ENCODE data around the gene NAT8L. TPM values are rescaled to one million over a fixed set of nuclear protein-coding genes. Genes with fewer than 3 reads are reported as not detected.

Gene NAT8L
- total RNA-seq, 1 experiment from 2014 or later = 1.6 TPM

DNA sequence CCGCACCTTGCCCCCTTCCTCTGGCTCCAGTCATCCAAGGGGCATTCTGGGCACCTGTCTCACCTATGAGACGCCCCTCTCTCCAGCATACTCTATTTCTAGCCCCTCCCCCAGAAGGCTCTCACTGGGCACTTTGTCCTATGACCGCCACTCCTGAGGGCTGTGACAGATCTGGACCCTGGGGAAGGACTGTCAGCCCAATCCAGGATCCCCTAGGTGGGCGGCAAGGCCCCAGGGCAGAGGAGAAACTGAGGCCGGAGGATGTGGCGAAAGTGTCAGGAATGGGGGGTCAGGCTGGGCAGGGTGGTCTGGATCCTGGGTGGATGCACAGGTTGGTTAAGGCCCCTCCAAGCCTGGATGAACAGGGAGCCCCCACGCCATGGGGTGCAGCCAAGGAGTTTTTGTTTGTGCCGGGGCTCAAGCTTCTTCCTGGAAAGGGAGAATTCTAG is 16.2 kb upstream of the NAT8L start:
- Histone ChIP-seq H4K20me1 (ENCODE audit: low read length) (no peaks in the 10 kb centered on the region), H3F3A (ENCODE audit: low read length, unreplicated experiment) (no peaks in the 10 kb centered on the region), H3K79me2 (ENCODE audit: low read length) (peaks cover 4% of the 10 kb centered on the region; the same call in 1 of the 2 replicates), H3K4me1 (ENCODE audit: insufficient read depth, low read length) (peaks cover 7% of the 10 kb centered on the region; the same call in 1 of the 2 replicates), H3K36me3 (ENCODE audit: low read depth, low read length) (no peaks in the 10 kb centered on the region), H3K27ac (ENCODE audit: low read length) (no peak overlapping the region), H3K27me3 (ENCODE audit: low read length) (no peaks in the 10 kb centered on the region), H3K9ac (ENCODE audit: low read length) (no peak overlapping the region), H3K4me2 (ENCODE audit: low read length) (peak overlapping the region; percentile 74), H2AFZ (ENCODE audit: low read length) (no peak overlapping the region), H3K4me3 (ENCODE audit: low read length) (peak overlapping the region; percentile 63), H3K9me2 (replicated peaks; ENCODE audit: low read length) (no peaks in the 10 kb centered on the region), H3K9me3 (ENCODE audit: low read length) (no peaks in the 10 kb centered on the region)
- POLR2A ChIA-PET (ENCODE audit: unreplicated experiment) = interaction anchor here (0.5 kb wide), 1 partner anchor 42 kb away, joined by 3 read pairs; no protein-coding TSS in a partner anchor
- BruUV-seq (replicated peaks) = no TSS peak
- intact Hi-C loops (cut with micrococcal nuclease) = no loop called here
- TF ChIP-seq EZH2phosphoT487 (IDR thresholded peaks at IDR 0.05; ENCODE audit: borderline replicate concordance, low read length) = no peak
- ATAC-seq (no peak), DNase-seq (no peak)
- CTCF ChIA-PET = no interaction called here

DNA sequence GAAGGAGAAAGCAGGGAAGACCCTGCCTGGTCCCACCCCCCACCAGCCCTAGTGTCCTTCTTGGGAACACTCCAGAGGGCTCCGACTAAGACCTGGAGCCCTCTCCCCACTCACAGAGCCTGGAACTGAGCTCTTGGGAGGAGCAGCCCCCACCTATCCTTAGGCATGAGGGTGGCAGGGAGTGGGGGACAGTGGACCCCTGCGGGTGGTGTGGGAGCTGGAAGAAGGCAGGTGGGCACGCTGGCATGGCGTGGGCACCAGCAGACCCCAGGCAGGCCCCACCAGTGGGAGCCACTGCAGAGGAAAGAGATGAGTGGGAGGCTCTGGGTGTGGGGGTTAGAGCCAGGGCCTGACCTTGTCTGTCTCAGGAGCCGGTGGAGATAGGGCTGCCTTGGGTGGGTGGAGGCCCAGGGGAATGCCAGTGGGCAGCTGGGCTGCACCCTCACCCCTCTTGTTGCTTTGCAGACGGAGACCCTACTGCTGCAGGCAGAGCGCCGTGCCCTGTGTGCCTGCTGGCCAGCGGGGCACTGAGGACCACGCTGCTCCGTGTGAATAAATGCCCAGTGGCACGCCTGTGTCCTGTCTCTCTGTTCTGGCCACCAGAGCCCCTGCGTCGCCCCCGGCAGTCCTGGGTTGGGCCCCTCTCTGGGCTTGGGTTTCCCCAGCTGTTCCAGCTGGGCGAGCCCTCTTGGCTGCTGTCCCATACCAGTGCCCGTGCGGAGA is 15.6 kb upstream of the NAT8L start:
- no TSS peak for BruUV-seq (replicated peaks)
- intact Hi-C loops (cut with micrococcal nuclease) = no loop called here

DNA sequence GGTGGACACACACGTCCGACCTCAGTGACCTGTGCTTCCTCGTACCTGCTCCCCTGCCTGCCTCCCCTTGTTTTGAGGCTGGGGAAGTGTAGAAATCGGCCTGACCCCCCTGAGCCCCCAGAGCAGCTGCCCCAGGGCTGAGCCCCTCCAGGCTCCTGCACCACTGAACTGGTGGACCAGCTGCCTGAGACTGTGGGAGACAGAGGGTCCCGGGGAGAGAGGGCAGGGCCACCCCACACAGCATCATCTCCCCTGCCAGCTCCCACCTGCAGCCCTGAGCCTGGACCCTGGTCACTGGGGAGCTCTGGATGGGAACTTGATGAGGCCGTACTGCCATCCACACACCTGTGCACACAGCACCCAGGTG is 15.0 kb upstream of the NAT8L start:
- Histone ChIP-seq H3K79me2 (ENCODE audit: low read length) (peaks cover 4% of the 10 kb centered on the region; the same call in 1 of the 2 replicates), H3K4me3 (ENCODE audit: low read length) (no peak overlapping the region), H3F3A (ENCODE audit: low read length, unreplicated experiment) (no peaks in the 10 kb centered on the region), H4K20me1 (ENCODE audit: low read length) (no peaks in the 10 kb centered on the region), H3K4me2 (ENCODE audit: low read length) (no peak overlapping the region), H3K36me3 (ENCODE audit: low read depth, low read length) (no peaks in the 10 kb centered on the region), H3K9me2 (replicated peaks; ENCODE audit: low read length) (no peaks in the 10 kb centered on the region), H3K4me1 (ENCODE audit: insufficient read depth, low read length) (peaks cover 7% of the 10 kb centered on the region; the same call in 1 of the 2 replicates), H3K27ac (ENCODE audit: low read length) (no peak overlapping the region), H3K27me3 (ENCODE audit: low read length) (no peaks in the 10 kb centered on the region), H3K9me3 (ENCODE audit: low read length) (no peaks in the 10 kb centered on the region), H2AFZ (ENCODE audit: low read length) (no peak overlapping the region), H3K9ac (ENCODE audit: low read length) (no peak overlapping the region)
- ATAC-seq (no peak), DNase-seq (no peak)
- no TSS peak for BruUV-seq (replicated peaks)
- intact Hi-C loops (cut with micrococcal nuclease) = no loop called here
- no peak for TF ChIP-seq EZH2 (IDR thresholded peaks at IDR 0.05; ENCODE audit: low read length, unreplicated experiment)
- TF ChIP-seq, protein P1, sequence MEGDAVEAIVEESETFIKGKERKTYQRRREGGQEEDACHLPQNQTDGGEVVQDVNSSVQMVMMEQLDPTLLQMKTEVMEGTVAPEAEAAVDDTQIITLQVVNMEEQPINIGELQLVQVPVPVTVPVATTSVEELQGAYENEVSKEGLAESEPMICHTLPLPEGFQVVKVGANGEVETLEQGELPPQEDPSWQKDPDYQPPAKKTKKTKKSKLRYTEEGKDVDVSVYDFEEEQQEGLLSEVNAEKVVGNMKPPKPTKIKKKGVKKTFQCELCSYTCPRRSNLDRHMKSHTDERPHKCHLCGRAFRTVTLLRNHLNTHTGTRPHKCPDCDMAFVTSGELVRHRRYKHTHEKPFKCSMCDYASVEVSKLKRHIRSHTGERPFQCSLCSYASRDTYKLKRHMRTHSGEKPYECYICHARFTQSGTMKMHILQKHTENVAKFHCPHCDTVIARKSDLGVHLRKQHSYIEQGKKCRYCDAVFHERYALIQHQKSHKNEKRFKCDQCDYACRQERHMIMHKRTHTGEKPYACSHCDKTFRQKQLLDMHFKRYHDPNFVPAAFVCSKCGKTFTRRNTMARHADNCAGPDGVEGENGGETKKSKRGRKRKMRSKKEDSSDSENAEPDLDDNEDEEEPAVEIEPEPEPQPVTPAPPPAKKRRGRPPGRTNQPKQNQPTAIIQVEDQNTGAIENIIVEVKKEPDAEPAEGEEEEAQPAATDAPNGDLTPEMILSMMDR (conservative IDR thresholded peaks at IDR 0.05; ENCODE audit: low read depth, low read length) = no peak
- no peak for TF ChIP-seq EZH2phosphoT487 (IDR thresholded peaks at IDR 0.05; ENCODE audit: borderline replicate concordance, low read length)
- POLR2A ChIA-PET (ENCODE audit: unreplicated experiment) = no interaction called here
- CTCF ChIA-PET = no interaction called here

More for the DNA sequence above, 15.6 kb upstream of the NAT8L start:
- CTCF ChIA-PET = no interaction called here
- TF ChIP-seq, protein P1 (conservative IDR thresholded peaks at IDR 0.05; ENCODE audit: low read depth, low read length) = no peak
- no peak for TF ChIP-seq EZH2phosphoT487 (IDR thresholded peaks at IDR 0.05; ENCODE audit: borderline replicate concordance, low read length)
- TF ChIP-seq EZH2 (IDR thresholded peaks at IDR 0.05; ENCODE audit: low read length, unreplicated experiment) = no peak
- H3K9me2 ChIP-seq (replicated peaks; ENCODE audit: low read length) = no peaks in the 10 kb centered on the region
- no peak overlapping the region for H2AFZ ChIP-seq (ENCODE audit: low read length)
- no peak overlapping the region for H3K9ac ChIP-seq (ENCODE audit: low read length)
- no peaks in the 10 kb centered on the region for H3F3A ChIP-seq (ENCODE audit: low read length, unreplicated experiment)
- no peak overlapping the region for H3K4me3 ChIP-seq (ENCODE audit: low read length)
- peaks cover 4% of the 10 kb centered on the region; the same call in 1 of the 2 replicates for H3K79me2 ChIP-seq (ENCODE audit: low read length)
- no peak overlapping the region for H3K4me2 ChIP-seq (ENCODE audit: low read length)
- no peak overlapping the region for H3K27ac ChIP-seq (ENCODE audit: low read length)
- DNase-seq = no peak
- POLR2A ChIA-PET (ENCODE audit: unreplicated experiment) = no interaction called here
- no peak for ATAC-seq
- H3K27me3 ChIP-seq (ENCODE audit: low read length) = no peaks in the 10 kb centered on the region
- H4K20me1 ChIP-seq (ENCODE audit: low read length) = no peaks in the 10 kb centered on the region
- no peaks in the 10 kb centered on the region for H3K36me3 ChIP-seq (ENCODE audit: low read depth, low read length)
- H3K4me1 ChIP-seq (ENCODE audit: insufficient read depth, low read length) = peaks cover 7% of the 10 kb centered on the region; the same call in 1 of the 2 replicates
- no peaks in the 10 kb centered on the region for H3K9me3 ChIP-seq (ENCODE audit: low read length)

Measured in PC-3 (cell line).